ENCODE results near the gene ALDH5A1.

ALDH5A1 gene

DNA sequence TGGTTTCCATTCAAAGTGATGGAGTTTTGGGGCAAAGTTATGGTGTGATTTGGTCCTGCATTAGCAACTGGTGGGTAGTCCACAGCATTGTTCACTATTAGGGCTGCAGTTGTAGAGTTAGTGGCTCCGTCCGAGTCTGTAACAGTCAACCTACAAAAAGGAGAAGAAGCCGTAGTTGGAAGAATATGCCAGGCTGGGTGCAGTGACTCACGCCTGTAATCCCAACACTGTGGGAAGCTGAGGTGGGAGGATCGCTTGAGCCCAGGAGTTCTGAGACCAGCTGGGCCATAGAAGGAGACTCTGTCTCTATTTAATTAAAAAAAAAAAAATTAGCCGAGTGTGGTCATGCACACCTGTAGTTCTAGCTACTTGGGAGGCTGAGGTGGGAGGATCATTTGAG is 81.7 kb downstream of the ALDH5A1 start:
- no peak for DNase-seq

DNA sequence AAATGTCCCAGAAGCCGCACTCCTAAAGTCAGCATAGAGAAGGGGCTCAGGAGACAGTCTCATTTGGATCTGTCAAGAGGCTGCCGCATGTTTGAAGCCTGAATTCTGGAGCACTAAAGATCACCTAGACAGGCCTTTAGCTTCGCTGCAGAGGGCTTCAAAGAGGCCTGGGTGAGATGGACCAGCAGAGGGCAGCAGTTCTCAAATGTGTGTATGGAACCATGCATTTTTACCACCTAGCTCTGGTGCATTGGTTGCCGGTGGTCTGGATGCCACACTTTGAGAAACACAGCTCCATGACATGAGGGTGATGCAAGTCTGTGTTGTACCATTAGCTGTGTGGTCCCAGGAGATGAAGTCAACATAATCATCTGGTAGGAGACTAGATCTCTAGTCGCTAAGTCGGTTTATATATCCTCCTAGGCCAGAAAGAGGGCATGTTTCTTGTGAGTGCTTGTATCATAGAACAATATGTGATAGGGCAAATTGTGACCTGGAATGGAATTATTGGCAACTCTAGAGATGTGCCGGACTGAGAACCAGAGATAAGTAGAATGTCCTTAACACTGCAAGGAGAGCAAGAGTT is 86.4 kb downstream of the ALDH5A1 start:
- peak; percentile 77 for DNase-seq

DNA sequence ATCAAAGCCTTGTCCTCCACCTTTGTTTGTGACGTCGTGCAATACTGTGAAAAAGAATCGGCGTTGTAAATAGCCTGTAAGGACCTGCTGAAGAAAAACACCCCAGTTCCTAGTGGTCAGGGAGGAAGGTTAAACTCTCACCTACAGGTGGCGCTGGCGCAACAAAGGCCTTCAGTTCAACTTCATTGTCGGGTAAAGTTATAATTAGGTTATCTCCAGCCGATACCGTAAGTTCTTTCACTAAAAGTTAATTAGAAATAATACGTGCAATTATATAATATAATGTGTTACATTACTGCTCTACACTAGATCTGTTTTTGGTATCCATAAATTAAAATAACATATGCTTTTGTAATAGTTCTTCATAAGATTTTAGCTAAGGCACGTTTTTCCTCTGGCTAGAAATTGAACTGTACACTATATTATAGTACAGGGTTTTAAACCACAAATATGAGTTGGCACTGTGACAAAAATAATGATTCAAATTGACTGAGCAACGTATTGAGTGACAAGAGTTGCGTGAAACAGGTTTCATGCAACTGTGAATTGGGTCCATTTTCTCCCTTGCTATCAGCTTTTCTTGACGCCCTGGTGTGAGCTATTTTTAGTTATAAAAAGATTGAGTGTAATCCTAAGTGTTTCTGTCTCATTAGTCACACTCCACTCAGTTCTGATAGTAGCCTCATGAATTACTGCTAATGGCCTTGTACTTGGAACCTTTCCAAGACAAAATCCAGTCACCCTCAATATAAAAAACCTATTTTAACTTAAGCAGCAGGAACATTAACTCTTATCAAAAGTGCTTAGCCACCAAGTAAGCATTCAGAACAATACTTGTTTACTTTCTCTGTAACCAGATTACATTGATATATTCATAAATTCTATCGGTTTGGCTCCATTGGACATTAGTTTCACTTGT is 89.0 kb downstream of the ALDH5A1 start:
- DNase-seq = peak; percentile 63

DNA sequence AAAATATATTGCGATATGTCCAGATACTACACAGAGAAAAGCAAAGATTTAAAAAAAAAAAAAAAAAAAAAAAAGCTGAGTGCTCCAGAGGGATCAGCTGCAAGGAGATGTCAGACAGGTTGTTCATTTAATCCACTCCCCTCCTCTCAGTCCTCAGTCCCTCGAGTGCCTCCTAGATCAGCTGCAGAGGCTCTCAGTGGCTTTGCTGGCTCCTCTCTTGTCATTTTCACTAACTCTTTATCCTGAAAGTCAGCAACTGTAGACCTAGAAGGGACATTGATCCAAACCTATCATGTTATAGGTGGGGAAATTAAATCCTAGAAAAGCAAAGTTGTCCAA is 89.6 kb downstream of the ALDH5A1 start:
- DNase-seq = no peak

Measured in activated T-cell treated with anti-CD3 and anti-CD28 coated beads for 4 hours (primary cell).